IMR-90 (cell line): ENCODE data around the gene NANOG. TPM values are rescaled to one million over a fixed set of nuclear protein-coding genes. Genes with fewer than 3 reads are reported as not detected.
A peak's percentile ranks its signal among the peaks of the same experiment; 100 is the strongest.
"Not testable (repeated sequence)": the region's sequence is repeated elsewhere in the genome, so short reads cannot be mapped to it uniquely, and the experiment has no call there.

ENCODE experiments used
- ATAC-seq: fragments of 200-7000 bp; cut with Tn5 transposase; 2 replicates; pipeline ENCODE4 v1.9.1; 2020; ENCODE audit warnings: low read depth, mild to moderate bottlenecking, moderate library complexity
- BruUV-seq: library from RNA; stranded (reverse); fragments of 400-500 nt; replicated peaks from 2 replicates; lab custom pipeline; 2021; lab: Mats Ljungman, UMichigan
- CTCF ChIA-PET: fragments of 300-600 bp; formaldehyde crosslinking; extraction: SDS; loops from one replicate; lab custom pipeline; 2021; ENCODE audit warnings: antibody characterized with exemption; lab: Yijun Ruan, JAX
- POLR2A ChIA-PET: fragments of 300-600 bp; sonication (Branson Sonifier 250); formaldehyde crosslinking; loops from one replicate; lab custom pipeline; 2022; ENCODE audit warnings: antibody characterized with exemption; ENCODE audit not compliant: unreplicated experiment; lab: Charles Lee
- DNase-seq: peaks from one replicate; pipeline ENCODE4 v3.0.0; 2013
- H2AFZ ChIP-seq: replicated peaks from 2 replicates; pipeline ENCODE3; 2013; ENCODE audit warnings: low read length, mild to moderate bottlenecking; ENCODE audit not compliant: poor library complexity
- H2AK5ac ChIP-seq: 2 replicates; pipeline ENCODE4 v1.6.1; 2013; ENCODE audit warnings: low read depth, low read length, inconsistent platforms
- H2AK9ac ChIP-seq: replicated peaks from 2 replicates; pipeline ENCODE3; 2013; ENCODE audit warnings: mild to moderate bottlenecking, low read depth, low read length, moderate library complexity; ENCODE audit not compliant: poor library complexity
- H2BK120ac ChIP-seq: 2 replicates; pipeline ENCODE4 v1.6.1; 2013; ENCODE audit warnings: low read depth, low read length, inconsistent platforms
- H2BK15ac ChIP-seq: 3 replicates; pipeline ENCODE4 v1.6.1; 2013; ENCODE audit warnings: low read depth, low read length, inconsistent platforms
- H2BK20ac ChIP-seq: 2 replicates; pipeline ENCODE4 v1.6.1; 2013; ENCODE audit warnings: low read depth, mild to moderate bottlenecking, inconsistent platforms, low read length, moderate library complexity
- H2BK5ac ChIP-seq: 2 replicates; pipeline ENCODE4 v1.6.1; 2013; ENCODE audit warnings: mild to moderate bottlenecking, low read depth, low read length, inconsistent platforms; ENCODE audit not compliant: poor library complexity, severe bottlenecking
- H3K14ac ChIP-seq: replicated peaks from 2 replicates; pipeline ENCODE4 v1.6.1; 2013; ENCODE audit warnings: low read depth, low read length, inconsistent platforms
- H3K18ac ChIP-seq: 2 replicates; pipeline ENCODE4 v1.6.1; 2013; ENCODE audit warnings: low read depth, low read length, control low read depth
- H3K23ac ChIP-seq: 2 replicates; pipeline ENCODE4 v1.6.1; 2013; ENCODE audit warnings: low read depth, low read length, inconsistent platforms
- H3K27ac ChIP-seq: 2 replicates; pipeline ENCODE4 v1.5.1; 2013; ENCODE audit warnings: mild to moderate bottlenecking, control low read depth, low read length; ENCODE audit not compliant: insufficient read depth
- H3K27me3 ChIP-seq: 2 replicates; pipeline ENCODE4 v1.6.1; 2013; ENCODE audit warnings: low read length; ENCODE audit not compliant: control insufficient read depth, insufficient read depth
- H3K36me3 ChIP-seq: 2 replicates; pipeline ENCODE4 v1.6.1; 2013; ENCODE audit warnings: low read length, mixed read lengths; ENCODE audit not compliant: control insufficient read depth, insufficient read depth
- H3K4ac ChIP-seq: 2 replicates; pipeline ENCODE4 v1.6.1; 2013; ENCODE audit warnings: low read depth, low read length, inconsistent platforms
- H3K4me1 ChIP-seq: 2 replicates; pipeline ENCODE4 v1.6.1; 2013; ENCODE audit warnings: low read length, mixed read lengths; ENCODE audit not compliant: control insufficient read depth, insufficient read depth
- H3K4me2 ChIP-seq: 2 replicates; pipeline ENCODE4 v1.6.1; 2013; ENCODE audit warnings: low read depth, mild to moderate bottlenecking, control low read depth, low read length, moderate library complexity
- H3K4me3 ChIP-seq: 2 replicates; pipeline ENCODE4 v1.5.1; 2013; ENCODE audit warnings: low read depth, mild to moderate bottlenecking, control low read depth, low read length, moderate library complexity; ENCODE audit not compliant: insufficient read depth
- H3K56ac ChIP-seq: 2 replicates; pipeline ENCODE4 v1.6.1; 2013; ENCODE audit warnings: low read length, inconsistent platforms; ENCODE audit not compliant: insufficient read depth; ENCODE audit errors: extremely low read depth
- H3K79me1 ChIP-seq, 2 experiments: 2 replicates each; pipeline ENCODE4 v1.6.1; 2013; ENCODE audit warnings: low read length in 2 of 2, inconsistent platforms in 1 of 2, low read depth in 1 of 2
- H3K9ac ChIP-seq: 2 replicates; pipeline ENCODE4 v1.6.1; 2013; ENCODE audit warnings: low read depth, low read length, control low read depth
- H3K9me1 ChIP-seq: 2 replicates; pipeline ENCODE4 v1.6.1; 2013; ENCODE audit warnings: low read length, inconsistent platforms; ENCODE audit not compliant: insufficient read depth
- H3K9me3 ChIP-seq: 2 replicates; pipeline ENCODE4 v1.6.1; 2013; ENCODE audit warnings: low read length; ENCODE audit not compliant: control insufficient read depth, insufficient read depth
- H4K20me1 ChIP-seq: 2 replicates; pipeline ENCODE4 v1.6.1; 2013; ENCODE audit warnings: low read length, inconsistent platforms; ENCODE audit not compliant: insufficient read depth
- H4K5ac ChIP-seq: 2 replicates; pipeline ENCODE4 v1.6.1; 2013; ENCODE audit warnings: mild to moderate bottlenecking, low read depth, low read length, control low read depth
- H4K8ac ChIP-seq, 2 experiments: 2 replicates each; pipeline ENCODE4 v1.6.1; 2013; ENCODE audit warnings: low read depth in 2 of 2, low read length in 2 of 2, control low read depth in 1 of 2, inconsistent platforms in 1 of 2
- H4K91ac ChIP-seq: 2 replicates; pipeline ENCODE4 v1.6.1; 2013; ENCODE audit warnings: low read depth, low read length, inconsistent platforms; ENCODE audit not compliant: insufficient read depth
- BHLHE40 ChIP-seq: fragments of 150-350 bp; IDR thresholded peaks from 2 replicates; pipeline ENCODE4 v1.6.1; 2016; ENCODE audit warnings: mild to moderate bottlenecking, low read depth, low read length
- CEBPB ChIP-seq: IDR thresholded peaks from 2 replicates; pipeline ENCODE4 v1.6.1; 2012; ENCODE audit warnings: low read depth, low read length, improper control_type of control experiment
- CTCF ChIP-seq: conservative IDR thresholded peaks from 2 replicates; pipeline ENCODE4 v1.5.1; 2012; ENCODE audit warnings: mild to moderate bottlenecking, low read depth, low read length, improper control_type of control experiment
- RAD21 ChIP-seq: IDR thresholded peaks from 2 replicates; pipeline ENCODE4 v1.6.1; 2012; ENCODE audit warnings: low read length, improper control_type of control experiment
- RFX5 ChIP-seq: IDR thresholded peaks from 2 replicates; pipeline ENCODE4 v1.8.0; 2012; ENCODE audit warnings: low read depth, mild to moderate bottlenecking, low read length, moderate library complexity
- SMC3 ChIP-seq: fragments of 150-350 bp; IDR thresholded peaks from 2 replicates; pipeline ENCODE4 v1.6.1; 2016; ENCODE audit warnings: low read depth, mild to moderate bottlenecking, antibody characterized with exemption, low read length, moderate library complexity
- WGBS, 2 experiments: methylation state at CpG; one replicate each; pipeline versions ENCODE4 v1.1.5 to v1.1.7; 2013; ENCODE audit warnings: missing lambda C conversion rate in 2 of 2; ENCODE audit not compliant: insufficient read length in 1 of 2; ENCODE audit errors: extremely low coverage in 2 of 2; 5-methylcytosine and 5-hydroxymethylcytosine counted together
- dilution Hi-C: fragments of 300-500 bp; cut with HindIII; formaldehyde crosslinking; loops from one replicate; pipeline ENCODE4 v1.14.3; 2018; ENCODE audit warnings: low sequenced_read_pairs; ENCODE audit not compliant: unreplicated experiment
- in situ Hi-C: fragments of 300-500 bp; cut with MboI; formaldehyde crosslinking; loops from 3 replicates; pipeline ENCODE4 v1.14.3; 2019; ENCODE audit warnings: low sequenced_read_pairs, inconsistent platforms, mixed read lengths
- intact Hi-C: fragments of 100-400 bp; cut with micrococcal nuclease; formaldehyde crosslinking; loops from 2 replicates; pipeline ENCODE4 v1.10.0; 2022
- polyA plus RNA-seq, 3 experiments: library from polyadenylated mRNA; depleted of rRNA; stranded (reverse); fragments of >200 nt; gene quantifications; 2 replicates each; pipeline ENCODE4 v1.2.3, GENCODE V29; 2012; ENCODE audit warnings: low replicate concordance in 1 of 3
- total RNA-seq: library from RNA; depleted of rRNA; stranded (reverse); fragments of >200 nt; gene quantifications from 2 replicates; pipeline ENCODE4 v1.2.3, GENCODE V29; 2012

NANOG gene
- total and polyA plus RNA-seq, 2 of the 4 experiments (the other 2 are of a cell fraction) = not detected

DNA sequence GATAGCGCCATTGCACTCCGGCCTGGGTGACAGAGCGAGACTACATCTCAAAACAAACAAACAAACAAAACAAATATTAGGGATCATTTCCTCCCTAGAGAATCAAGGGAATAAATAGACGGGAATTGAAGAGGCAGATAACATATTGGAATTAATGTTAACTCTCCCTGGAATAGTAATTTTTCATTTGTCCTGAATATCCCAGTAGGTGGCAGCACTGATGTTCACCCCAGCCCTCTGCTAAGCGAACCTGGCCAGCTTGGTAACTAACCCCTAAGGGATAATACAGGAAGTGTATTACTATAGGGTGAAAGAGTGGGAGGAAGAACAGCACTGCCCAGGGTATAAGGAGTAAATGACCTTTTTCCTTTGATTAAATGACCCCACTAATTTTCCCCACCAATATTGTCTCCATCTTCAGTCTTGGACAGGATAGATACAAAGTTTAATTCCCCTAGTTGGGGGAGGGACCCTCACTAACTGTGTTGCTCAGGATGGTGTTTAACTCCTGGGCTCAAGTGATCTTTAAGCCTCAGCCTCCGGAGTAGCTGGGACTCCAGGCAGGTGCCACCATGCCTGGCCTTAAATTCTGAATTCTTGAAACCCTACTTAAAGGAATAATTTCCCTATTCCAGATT is 43.0 kb downstream of the NANOG start:
- Histone ChIP-seq H3K27me3 (peaks cover 1% of the 10 kb centered on the region; the same call in 1 of the 2 replicates), H2BK15ac (no peak overlapping the region), H3K18ac (no peak overlapping the region), H3K4me2 (no peak overlapping the region), H3K36me3 (no peaks in the 10 kb centered on the region), H4K8ac (peak overlapping the region in 1 of 2 experiments; percentile 54; a peak in 1 of 4 replicates), H3K9me3 (no peaks in the 10 kb centered on the region), H4K20me1 (no peaks in the 10 kb centered on the region), H3K9me1 (no peaks in the 10 kb centered on the region), H2BK20ac (0 out of 2 replicates have a peak overlapping the region, but pooled peaks have one; percentile 26), H2BK120ac (no peak overlapping the region), H3K4ac (no peak overlapping the region), H3K79me1 (no peaks in the 10 kb centered on the region), H4K5ac (no peak overlapping the region), H3K9ac (no peak overlapping the region), H3K4me3 (no peak overlapping the region), H3K56ac (no peak overlapping the region), H3K4me1 (no peaks in the 10 kb centered on the region), H2AK5ac (no peak overlapping the region), H3K23ac (no peak overlapping the region), H2BK5ac (no peak overlapping the region), H2AFZ (no peak overlapping the region), H4K91ac (no peak overlapping the region), H3K14ac (no peak overlapping the region), H2AK9ac (no peak overlapping the region), H3K27ac (no peak overlapping the region)
- in situ Hi-C loops (no loop called here), dilution Hi-C loops (no loop called here), intact Hi-C loops (loop anchor here (1.0 to 2.0 kb wide), 3 partner anchors 28 to 247 kb away; no protein-coding TSS in a partner anchor)
- ChIA-PET CTCF (interaction anchor here (1.5 to 2.0 kb wide), 2 partner anchors 14 to 162 kb away, joined by 3 to 4 read pairs; no protein-coding TSS in a partner anchor), POLR2A (no interaction called here)
- TF ChIP-seq BHLHE40 (no peak), SMC3 (peak; percentile 81), CEBPB (no peak), CTCF (peak; percentile 71), RAD21 (peak; percentile 77), RFX5 (no peak)
- WGBS, 2 experiments = no CpG with 5 or more reads among the region's 6 CpGs
- ATAC-seq = peak; percentile 97
- DNase-seq = peak; percentile 71
- no TSS peak for BruUV-seq

DNA sequence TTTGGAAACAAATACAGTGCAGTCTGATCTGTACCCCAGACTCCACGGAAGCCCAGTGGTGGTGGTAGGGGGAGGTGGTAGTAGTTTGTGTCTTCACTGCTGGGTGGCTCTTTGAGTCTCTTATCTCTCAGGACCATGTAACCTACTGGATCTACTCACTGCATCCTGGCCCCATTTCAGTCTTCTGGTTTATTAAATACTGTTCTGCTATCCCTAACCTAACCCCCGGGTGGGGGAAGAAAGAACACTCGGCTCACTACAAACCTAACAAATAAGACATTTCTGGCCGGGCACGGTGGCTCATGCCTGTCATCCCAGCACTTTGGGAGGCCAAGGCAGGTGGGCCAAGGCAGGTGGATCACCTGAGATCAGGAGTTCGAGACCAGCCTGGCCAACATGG is 44.0 kb downstream of the NANOG start:
- POLR2A ChIA-PET, dilution Hi-C loops, H3K4me2 ChIP-seq, DNase-seq, H3K23ac ChIP-seq, H3K27ac ChIP-seq, H2BK120ac ChIP-seq, H4K8ac ChIP-seq, H3K4me3 ChIP-seq, H3K4me1 ChIP-seq, H2AFZ ChIP-seq, H3K27me3 ChIP-seq, H2AK5ac ChIP-seq, H2BK20ac ChIP-seq, H4K5ac ChIP-seq, H4K20me1 ChIP-seq, H3K56ac ChIP-seq, in situ Hi-C loops, H3K36me3 ChIP-seq, H3K18ac ChIP-seq, H3K9me3 ChIP-seq, H4K91ac ChIP-seq, H3K14ac ChIP-seq, H2BK5ac ChIP-seq, H2AK9ac ChIP-seq, H3K9ac ChIP-seq, BruUV-seq, H3K79me1 ChIP-seq, H3K4ac ChIP-seq, H2BK15ac ChIP-seq, H3K9me1 ChIP-seq, ATAC-seq: not testable (repeated sequence)
- WGBS, 2 experiments = no CpG with 5 or more reads among the region's 6 CpGs
- CTCF ChIA-PET = interaction anchor here (0.6 to 1.5 kb wide), 2 partner anchors 11 to 15 kb away, joined by 3 to 8 read pairs; no protein-coding TSS in a partner anchor
- intact Hi-C loops = loop anchor here (2.0 kb wide), 1 partner anchor 246 kb away; no protein-coding TSS in a partner anchor
